H1 (cell line): ENCODE results near the gene SLC66A2. TPM values are rescaled to one million over a fixed set of nuclear protein-coding genes. Genes with fewer than 3 reads are reported as not detected.

ENCODE experiments used
- CBX5 ChIP-seq: fragments of 300-800, 300-1000 bp; sonication (generic); IDR thresholded peaks from 2 replicates; pipeline ENCODE4 v1.7.1; 2016; ENCODE audit warnings: antibody characterized with exemption, low read length, low read depth
- EZH2 ChIP-seq: fragments of 200-600 bp; sonication (generic); IDR thresholded peaks from 2 replicates; pipeline ENCODE4 v1.7.1; 2012; ENCODE audit warnings: low read depth, mild to moderate bottlenecking, moderate library complexity, low read length, inconsistent platforms; ENCODE audit not compliant: severe bottlenecking
- MAX ChIP-seq: IDR thresholded peaks from 2 replicates; pipeline ENCODE4 v1.6.1; 2012; ENCODE audit warnings: inconsistent platforms
- SAP30 ChIP-seq: fragments of 300-600 bp; sonication (generic); IDR thresholded peaks from 2 replicates; pipeline ENCODE4 v1.7.1; 2012; ENCODE audit warnings: low read length, moderate library complexity, mild to moderate bottlenecking, inconsistent platforms; ENCODE audit not compliant: insufficient read depth, insufficient replicate concordance
- USF2 ChIP-seq: IDR thresholded peaks from 2 replicates; pipeline ENCODE4 v1.6.1; 2011; ENCODE audit warnings: low read length, improper control_type of control experiment
- polyA plus RNA-seq, 7 experiments: library from polyadenylated mRNA; depleted of rRNA in 3 of 7; stranded (reverse) in 5 of 7; unstranded in 2 of 7; fragments of >200 nt in 5 of 7; fragments of 200-250 nt in 2 of 7; gene quantifications; 1 replicate in 5 of 7; 2 replicates in 1 of 7; 4 replicates in 1 of 7; pipeline versions ENCODE4 v1.2.1 to v1.2.3, GENCODE V29; 2011 to 2013; ENCODE audit warnings: missing spikeins in 2 of 7, mixed read lengths in 2 of 7
- total RNA-seq: library from RNA; stranded (reverse); fragmentation: NEBNext Ultra II Directional; extraction: Animal tissue kit (Norgen Biotek cat#: 25700); gene quantifications from 2 replicates; pipeline ENCODE4 v1.2.1, GENCODE V29; 2021

SLC66A2 gene
- total and polyA plus RNA-seq, 2 of the 8 experiments (the other 6 are each of a cell fraction or from before 2014, with no cell fraction given) = 15.0 to 18.9 TPM

- TF ChIP-seq MAX (no peak), CBX5 (no peak), SAP30 (no peak), USF2 (no peak), EZH2 (no peak)
Measured at GRCh38 chr18:79937103-79937860, 14.2 kb downstream of the SLC66A2 start (continued).
